WTC11 (cell line): ENCODE data around the gene CCNQ. TPM values are rescaled to one million over a fixed set of nuclear protein-coding genes. Genes with fewer than 3 reads are reported as not detected.

Experiments
- ATAC-seq: fragments of 200-7000 bp; cut with Tn5 transposase; 2 replicates; pipeline ENCODE4 v1.10.0; 2021; ENCODE audit warnings: mild to moderate bottlenecking, moderate library complexity
- CTCF ChIA-PET: fragments of 300-600 bp; sonication (Branson Sonifier 250); formaldehyde crosslinking; loops from one replicate; lab custom pipeline; 2021; ENCODE audit warnings: antibody characterized with exemption; lab: Charles Lee
- POLR2A ChIA-PET: fragments of 350-600 bp; sonication (Branson Sonifier 250); formaldehyde crosslinking; loops from one replicate; lab custom pipeline; 2021; ENCODE audit warnings: antibody characterized with exemption; lab: Charles Lee
- DNase-seq: peaks from one replicate; pipeline ENCODE4 v3.0.0; 2021; ENCODE audit warnings: low spot score
- H3K27ac Mint-ChIP-seq: 2 replicates; pipeline ENCODE4 v1.8.0; 2021; ENCODE audit warnings: mixed read lengths
- H3K27me3 Mint-ChIP-seq: 2 replicates; pipeline ENCODE4 v1.8.0; 2021; ENCODE audit warnings: low read depth, mild to moderate bottlenecking, moderate library complexity, mixed read lengths
- H3K36me3 Mint-ChIP-seq: 2 replicates; pipeline ENCODE4 v1.8.0; 2021; ENCODE audit warnings: mixed read lengths
- H3K4me1 Mint-ChIP-seq: 2 replicates; pipeline ENCODE4 v1.8.0; 2022; ENCODE audit warnings: mixed read lengths
- H3K4me3 Mint-ChIP-seq: 2 replicates; pipeline ENCODE4 v1.8.0; 2021; ENCODE audit warnings: mild to moderate bottlenecking, moderate library complexity, mixed read lengths
- H3K9me3 Mint-ChIP-seq: 2 replicates; pipeline ENCODE4 v1.8.0; 2021; ENCODE audit warnings: mixed read lengths
- FOXP1 ChIP-seq: sonication (generic); formaldehyde crosslinking; IDR thresholded peaks from 2 replicates; pipeline ENCODE4 v1.8.0; 2022; ENCODE audit warnings: missing genetic modification reagents, mild to moderate bottlenecking, moderate library complexity, borderline replicate concordance
- IRF2 ChIP-seq: sonication (generic); formaldehyde crosslinking; IDR thresholded peaks from 2 replicates; pipeline ENCODE4 v1.8.0; 2022; ENCODE audit warnings: low read depth, missing genetic modification reagents, borderline replicate concordance
- JAZF1 ChIP-seq: fragments of 250-450 bp; sonication (Bioruptor Pico); IDR thresholded peaks from 2 replicates; pipeline ENCODE4 v1.9.0; 2021; ENCODE audit warnings: moderate library complexity, mild to moderate bottlenecking, inconsistent platforms
- NFYB ChIP-seq: sonication (generic); formaldehyde crosslinking; conservative IDR thresholded peaks from 2 replicates; pipeline ENCODE4 v1.8.0; 2022; ENCODE audit warnings: low read depth, missing genetic modification reagents
- NR2C2 ChIP-seq: sonication (generic); formaldehyde crosslinking; IDR thresholded peaks from 2 replicates; pipeline ENCODE4 v1.8.0; 2022; ENCODE audit warnings: mild to moderate bottlenecking, missing genetic modification reagents
- RORB ChIP-seq: fragments of 250-450 bp; sonication (Bioruptor Pico); IDR thresholded peaks from 2 replicates; pipeline ENCODE4 v1.9.0; 2021; ENCODE audit warnings: mild to moderate bottlenecking
- SMAD4 ChIP-seq: sonication (generic); formaldehyde crosslinking; IDR thresholded peaks from 2 replicates; pipeline ENCODE4 v1.8.0; 2022; ENCODE audit warnings: mild to moderate bottlenecking, missing genetic modification reagents
- SP1 ChIP-seq: sonication (generic); formaldehyde crosslinking; conservative IDR thresholded peaks from 2 replicates; pipeline ENCODE4 v1.8.1; 2022; ENCODE audit warnings: missing genetic modification reagents
- ZNF423 ChIP-seq: fragments of 250-450 bp; sonication (Bioruptor Pico); IDR thresholded peaks from 2 replicates; pipeline ENCODE4 v2.1.2; 2022; ENCODE audit warnings: mild to moderate bottlenecking, moderate library complexity
- total RNA-seq: library from RNA; stranded (reverse); gene quantifications from 3 replicates; pipeline ENCODE4 v1.2.3, GENCODE V29; 2021
- TF ChIP-seq, protein P1 (sequence below): fragments of 250-450 bp; sonication (Bioruptor Pico); IDR thresholded peaks from 2 replicates; pipeline ENCODE4 v1.9.0; 2021; ENCODE audit warnings: mild to moderate bottlenecking, borderline replicate concordance
- TF ChIP-seq, protein P2 (sequence below): sonication (generic); formaldehyde crosslinking; IDR thresholded peaks from 2 replicates; pipeline ENCODE4 v1.8.1; 2023; ENCODE audit warnings: mild to moderate bottlenecking, missing genetic modification reagents
- TF ChIP-seq, protein P3 (sequence below): sonication (generic); formaldehyde crosslinking; IDR thresholded peaks from 2 replicates; pipeline ENCODE4 v1.8.1; 2022; ENCODE audit warnings: mild to moderate bottlenecking, moderate library complexity, missing genetic modification reagents
- TF ChIP-seq, protein P4 (sequence below): sonication (generic); formaldehyde crosslinking; IDR thresholded peaks from 2 replicates; pipeline ENCODE4 v1.8.0; 2022; ENCODE audit warnings: missing genetic modification reagents

The CCNQ gene
- total RNA-seq, 1 experiment from 2014 or later, result 17.4 TPM

DNA sequence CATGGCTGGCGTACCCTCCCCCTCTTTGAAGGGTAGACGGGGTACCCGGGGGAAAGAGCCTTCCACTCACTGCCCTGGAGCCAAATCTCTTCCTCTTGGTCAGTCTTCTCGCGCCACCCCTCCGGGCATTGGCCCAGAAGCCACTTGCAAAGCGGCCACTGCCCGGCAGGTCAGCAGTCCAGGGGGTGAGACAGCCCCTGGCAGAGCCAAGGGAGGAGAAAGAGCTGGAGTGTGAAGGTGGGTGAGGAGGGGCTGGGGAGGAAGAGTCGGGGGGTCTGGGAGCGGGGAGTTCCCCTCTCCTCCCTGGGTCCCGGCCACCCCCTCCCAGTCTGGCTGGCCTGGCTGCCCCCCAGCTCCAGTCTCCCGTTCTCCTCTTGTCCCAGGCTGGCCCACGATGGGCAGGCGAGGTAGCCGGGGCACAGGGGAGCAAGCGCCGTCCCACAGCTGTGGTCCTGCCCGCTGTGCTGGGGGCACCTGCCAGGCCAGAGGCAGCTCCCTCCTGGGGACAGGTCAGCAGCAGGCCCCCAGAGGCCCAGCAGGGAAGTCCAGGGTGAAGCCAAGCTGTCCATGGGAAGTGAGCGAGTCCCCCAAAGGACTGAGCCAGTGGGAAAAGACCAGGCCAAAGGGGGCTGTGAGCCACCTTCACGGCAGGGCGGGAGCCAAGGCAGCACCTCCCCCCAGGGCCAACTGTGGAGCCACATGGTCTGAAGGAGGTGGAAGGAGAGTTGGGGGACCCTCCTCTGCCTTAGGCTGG, 26.5 kb upstream of the CCNQ start (continued):
- TF ChIP-seq, protein P1, sequence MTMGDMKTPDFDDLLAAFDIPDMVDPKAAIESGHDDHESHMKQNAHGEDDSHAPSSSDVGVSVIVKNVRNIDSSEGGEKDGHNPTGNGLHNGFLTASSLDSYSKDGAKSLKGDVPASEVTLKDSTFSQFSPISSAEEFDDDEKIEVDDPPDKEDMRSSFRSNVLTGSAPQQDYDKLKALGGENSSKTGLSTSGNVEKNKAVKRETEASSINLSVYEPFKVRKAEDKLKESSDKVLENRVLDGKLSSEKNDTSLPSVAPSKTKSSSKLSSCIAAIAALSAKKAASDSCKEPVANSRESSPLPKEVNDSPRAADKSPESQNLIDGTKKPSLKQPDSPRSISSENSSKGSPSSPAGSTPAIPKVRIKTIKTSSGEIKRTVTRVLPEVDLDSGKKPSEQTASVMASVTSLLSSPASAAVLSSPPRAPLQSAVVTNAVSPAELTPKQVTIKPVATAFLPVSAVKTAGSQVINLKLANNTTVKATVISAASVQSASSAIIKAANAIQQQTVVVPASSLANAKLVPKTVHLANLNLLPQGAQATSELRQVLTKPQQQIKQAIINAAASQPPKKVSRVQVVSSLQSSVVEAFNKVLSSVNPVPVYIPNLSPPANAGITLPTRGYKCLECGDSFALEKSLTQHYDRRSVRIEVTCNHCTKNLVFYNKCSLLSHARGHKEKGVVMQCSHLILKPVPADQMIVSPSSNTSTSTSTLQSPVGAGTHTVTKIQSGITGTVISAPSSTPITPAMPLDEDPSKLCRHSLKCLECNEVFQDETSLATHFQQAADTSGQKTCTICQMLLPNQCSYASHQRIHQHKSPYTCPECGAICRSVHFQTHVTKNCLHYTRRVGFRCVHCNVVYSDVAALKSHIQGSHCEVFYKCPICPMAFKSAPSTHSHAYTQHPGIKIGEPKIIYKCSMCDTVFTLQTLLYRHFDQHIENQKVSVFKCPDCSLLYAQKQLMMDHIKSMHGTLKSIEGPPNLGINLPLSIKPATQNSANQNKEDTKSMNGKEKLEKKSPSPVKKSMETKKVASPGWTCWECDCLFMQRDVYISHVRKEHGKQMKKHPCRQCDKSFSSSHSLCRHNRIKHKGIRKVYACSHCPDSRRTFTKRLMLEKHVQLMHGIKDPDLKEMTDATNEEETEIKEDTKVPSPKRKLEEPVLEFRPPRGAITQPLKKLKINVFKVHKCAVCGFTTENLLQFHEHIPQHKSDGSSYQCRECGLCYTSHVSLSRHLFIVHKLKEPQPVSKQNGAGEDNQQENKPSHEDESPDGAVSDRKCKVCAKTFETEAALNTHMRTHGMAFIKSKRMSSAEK (CRISPR knock-in tag), result no peak
- TF ChIP-seq SMAD4 (no peak), RORB (no peak), FOXP1 (CRISPR knock-in tag) (no peak), JAZF1 (no peak), ZNF423 (no peak), SP1 (CRISPR knock-in tag) (no peak), IRF2 (CRISPR knock-in tag) (no peak)
- TF ChIP-seq, protein P2, sequence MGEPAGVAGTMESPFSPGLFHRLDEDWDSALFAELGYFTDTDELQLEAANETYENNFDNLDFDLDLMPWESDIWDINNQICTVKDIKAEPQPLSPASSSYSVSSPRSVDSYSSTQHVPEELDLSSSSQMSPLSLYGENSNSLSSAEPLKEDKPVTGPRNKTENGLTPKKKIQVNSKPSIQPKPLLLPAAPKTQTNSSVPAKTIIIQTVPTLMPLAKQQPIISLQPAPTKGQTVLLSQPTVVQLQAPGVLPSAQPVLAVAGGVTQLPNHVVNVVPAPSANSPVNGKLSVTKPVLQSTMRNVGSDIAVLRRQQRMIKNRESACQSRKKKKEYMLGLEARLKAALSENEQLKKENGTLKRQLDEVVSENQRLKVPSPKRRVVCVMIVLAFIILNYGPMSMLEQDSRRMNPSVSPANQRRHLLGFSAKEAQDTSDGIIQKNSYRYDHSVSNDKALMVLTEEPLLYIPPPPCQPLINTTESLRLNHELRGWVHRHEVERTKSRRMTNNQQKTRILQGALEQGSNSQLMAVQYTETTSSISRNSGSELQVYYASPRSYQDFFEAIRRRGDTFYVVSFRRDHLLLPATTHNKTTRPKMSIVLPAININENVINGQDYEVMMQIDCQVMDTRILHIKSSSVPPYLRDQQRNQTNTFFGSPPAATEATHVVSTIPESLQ (CRISPR knock-in tag), result no peak
- TF ChIP-seq, protein P3, sequence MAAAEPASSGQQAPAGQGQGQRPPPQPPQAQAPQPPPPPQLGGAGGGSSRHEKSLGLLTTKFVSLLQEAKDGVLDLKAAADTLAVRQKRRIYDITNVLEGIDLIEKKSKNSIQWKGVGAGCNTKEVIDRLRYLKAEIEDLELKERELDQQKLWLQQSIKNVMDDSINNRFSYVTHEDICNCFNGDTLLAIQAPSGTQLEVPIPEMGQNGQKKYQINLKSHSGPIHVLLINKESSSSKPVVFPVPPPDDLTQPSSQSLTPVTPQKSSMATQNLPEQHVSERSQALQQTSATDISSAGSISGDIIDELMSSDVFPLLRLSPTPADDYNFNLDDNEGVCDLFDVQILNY (CRISPR knock-in tag), result no peak
- TF ChIP-seq, protein P4, sequence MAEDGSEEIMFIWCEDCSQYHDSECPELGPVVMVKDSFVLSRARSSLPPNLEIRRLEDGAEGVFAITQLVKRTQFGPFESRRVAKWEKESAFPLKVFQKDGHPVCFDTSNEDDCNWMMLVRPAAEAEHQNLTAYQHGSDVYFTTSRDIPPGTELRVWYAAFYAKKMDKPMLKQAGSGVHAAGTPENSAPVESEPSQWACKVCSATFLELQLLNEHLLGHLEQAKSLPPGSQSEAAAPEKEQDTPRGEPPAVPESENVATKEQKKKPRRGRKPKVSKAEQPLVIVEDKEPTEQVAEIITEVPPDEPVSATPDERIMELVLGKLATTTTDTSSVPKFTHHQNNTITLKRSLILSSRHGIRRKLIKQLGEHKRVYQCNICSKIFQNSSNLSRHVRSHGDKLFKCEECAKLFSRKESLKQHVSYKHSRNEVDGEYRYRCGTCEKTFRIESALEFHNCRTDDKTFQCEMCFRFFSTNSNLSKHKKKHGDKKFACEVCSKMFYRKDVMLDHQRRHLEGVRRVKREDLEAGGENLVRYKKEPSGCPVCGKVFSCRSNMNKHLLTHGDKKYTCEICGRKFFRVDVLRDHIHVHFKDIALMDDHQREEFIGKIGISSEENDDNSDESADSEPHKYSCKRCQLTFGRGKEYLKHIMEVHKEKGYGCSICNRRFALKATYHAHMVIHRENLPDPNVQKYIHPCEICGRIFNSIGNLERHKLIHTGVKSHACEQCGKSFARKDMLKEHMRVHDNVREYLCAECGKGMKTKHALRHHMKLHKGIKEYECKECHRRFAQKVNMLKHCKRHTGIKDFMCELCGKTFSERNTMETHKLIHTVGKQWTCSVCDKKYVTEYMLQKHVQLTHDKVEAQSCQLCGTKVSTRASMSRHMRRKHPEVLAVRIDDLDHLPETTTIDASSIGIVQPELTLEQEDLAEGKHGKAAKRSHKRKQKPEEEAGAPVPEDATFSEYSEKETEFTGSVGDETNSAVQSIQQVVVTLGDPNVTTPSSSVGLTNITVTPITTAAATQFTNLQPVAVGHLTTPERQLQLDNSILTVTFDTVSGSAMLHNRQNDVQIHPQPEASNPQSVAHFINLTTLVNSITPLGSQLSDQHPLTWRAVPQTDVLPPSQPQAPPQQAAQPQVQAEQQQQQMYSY, result no peak

DNA sequence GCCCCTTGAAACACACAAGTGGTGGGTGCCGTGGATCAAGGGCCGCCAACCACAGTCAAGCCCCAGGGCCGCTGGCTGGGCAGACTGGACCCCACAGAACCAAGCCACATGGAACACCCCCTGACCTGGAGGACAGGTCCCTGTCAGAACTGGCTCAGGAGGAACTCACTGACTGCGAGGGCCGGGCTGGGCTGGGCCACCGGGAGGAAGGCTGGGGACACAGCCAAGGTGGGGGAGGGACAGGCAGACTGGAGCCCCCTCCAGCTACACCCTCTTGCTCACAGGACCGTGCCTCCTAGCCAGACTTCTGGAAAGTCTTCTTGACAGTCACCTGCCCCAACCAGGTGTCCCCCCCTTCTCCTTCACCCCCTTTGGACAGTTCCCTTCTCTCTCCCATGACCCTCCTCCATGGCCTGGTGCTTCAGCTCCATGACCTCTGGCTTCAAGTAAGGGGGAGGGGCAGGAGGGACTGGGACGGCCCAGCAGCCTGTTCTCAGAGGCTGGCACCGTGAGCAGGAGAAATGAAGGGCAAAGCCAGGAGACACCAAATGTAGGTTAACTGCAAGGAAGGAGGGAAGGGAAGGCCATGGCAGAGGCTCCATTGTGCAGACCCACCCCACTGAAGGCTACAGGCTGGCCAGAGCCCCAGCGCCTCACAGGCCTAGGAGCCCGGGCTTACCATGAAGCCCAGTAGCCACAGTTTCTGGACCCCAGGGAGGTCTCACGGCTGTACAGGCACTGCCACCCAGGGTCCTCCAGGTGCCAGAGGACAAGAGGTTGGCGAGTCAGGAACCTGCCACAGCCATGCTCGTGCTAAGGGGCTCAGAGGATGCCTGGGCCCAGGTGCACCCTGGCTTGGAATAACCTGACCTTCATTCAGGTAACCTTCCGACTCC, 25.5 kb upstream of the CCNQ start:
- Mint-ChIP-seq H3K4me1 (no peaks in the 10 kb centered on the region), H3K27me3 (no peaks in the 10 kb centered on the region; the same call in 1 of the 2 replicates), H3K36me3 (no peaks in the 10 kb centered on the region), H3K4me3 (no peak overlapping the region), H3K27ac (no peak overlapping the region), H3K9me3 (no peaks in the 10 kb centered on the region)
- ATAC-seq, result no peak
- CTCF ChIA-PET, result interaction anchor here (0.6 to 2.6 kb wide), 3 partner anchors 12 to 24 kb away, joined by 3 to 10 read pairs (median 3); no protein-coding TSS in a partner anchor
- DNase-seq, result no peak
- TF ChIP-seq JAZF1 (no peak), NR2C2 (no peak), NFYB (no peak)
- POLR2A ChIA-PET, result no interaction called here
